ENCODE measurements around the gene CLEC11A. TPM values are rescaled to one million over a fixed set of nuclear protein-coding genes. Genes with fewer than 3 reads are reported as not detected.
"Not testable (repeated sequence)": the region's sequence is repeated elsewhere in the genome, so short reads cannot be mapped to it uniquely, and the experiment has no call there.

CLEC11A gene
- total and polyA plus RNA-seq, 8 donors: 13.7 to 49.1 (median 40.3) TPM

GRCh38 chr19:50764409-50764808 lies 41.2 kb downstream of the CLEC11A start:
- H3K4me3 ChIP-seq: no peak overlapping the region
- H3K9me3 ChIP-seq: no peaks in the 10 kb centered on the region
- DNase-seq (no peak), ATAC-seq (no peak)
- no peak overlapping the region for H3K27ac ChIP-seq
- no peaks in the 10 kb centered on the region for H3K36me3 ChIP-seq
- TF ChIP-seq CTCF (IDR thresholded peaks at IDR 0.05): no peak
- no peaks in the 10 kb centered on the region for H3K4me1 ChIP-seq
- intact Hi-C loops (cut with DNase I): no loop called here
- H3K27me3 ChIP-seq: peaks cover 0 to 54% of the 10 kb centered on the region in 2 donors

GRCh38 chr19:50766746-50767145 lies 43.6 kb downstream of the CLEC11A start:
- H3K27me3 ChIP-seq: peaks cover 0 to 75% of the 10 kb centered on the region in 2 donors
- intact Hi-C loops (cut with DNase I); H3K4me1 ChIP-seq; H3K4me3 ChIP-seq; ATAC-seq; DNase-seq; H3K9me3 ChIP-seq; H3K27ac ChIP-seq; H3K36me3 ChIP-seq: not testable (repeated sequence)

- H3K9me3 ChIP-seq; H3K36me3 ChIP-seq; ATAC-seq; intact Hi-C loops (cut with DNase I); DNase-seq; H3K4me3 ChIP-seq; H3K4me1 ChIP-seq; H3K27ac ChIP-seq: not testable (repeated sequence)
- peaks cover 0 to 72% of the 10 kb centered on the region in 2 donors for H3K27me3 ChIP-seq
Measured at GRCh38 chr19:50767263-50767662, 44.1 kb downstream of the CLEC11A start.

- no peaks in the 10 kb centered on the region for H3K4me1 ChIP-seq
- no peak for TF ChIP-seq CTCF (IDR thresholded peaks at IDR 0.05)
- no peaks in the 10 kb centered on the region for H3K36me3 ChIP-seq
- no peak overlapping the region for H3K27ac ChIP-seq
- DNase-seq: no peak
- intact Hi-C loops (cut with DNase I): no loop called here
- no peaks in the 10 kb centered on the region for H3K9me3 ChIP-seq
- ATAC-seq: no peak
- H3K27me3 ChIP-seq: peaks cover 0 to 67% of the 10 kb centered on the region in 2 donors
- no peak overlapping the region for H3K4me3 ChIP-seq
Measured at GRCh38 chr19:50768277-50768676, 45.1 kb downstream of the CLEC11A start.

DNA sequence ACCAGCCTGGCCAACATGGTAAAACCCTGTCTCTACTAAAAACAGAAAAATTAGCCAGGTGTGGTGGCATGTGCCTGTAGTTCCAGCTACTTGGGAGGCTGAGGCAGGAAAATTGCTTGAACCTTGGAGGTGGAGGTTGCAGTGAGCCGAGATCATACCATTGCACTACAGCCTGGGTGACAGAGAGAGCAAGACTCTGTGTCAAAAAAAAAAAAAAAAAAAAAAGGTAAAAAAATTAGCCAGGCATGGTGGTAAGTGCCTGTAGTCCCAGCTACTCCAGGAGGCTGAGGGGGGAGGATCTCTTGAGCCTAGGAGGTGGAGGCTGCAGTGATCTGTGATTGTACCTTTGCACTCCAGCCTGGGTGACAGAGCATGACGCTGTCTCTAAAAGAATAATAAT lies 47.0 kb downstream of the CLEC11A start, which contains the start of gene GPR32:
Gene GPR32 (plus strand): TSS at position 301 of the 400 bp plus-strand sequence. CDS start 137 bp downstream, outside the sequence.
- peaks cover 0 to 68% of the 10 kb centered on the region in 2 donors for H3K27me3 ChIP-seq
- H3K27ac ChIP-seq; H3K4me3 ChIP-seq; H3K9me3 ChIP-seq; intact Hi-C loops (cut with DNase I); H3K4me1 ChIP-seq; DNase-seq; ATAC-seq; H3K36me3 ChIP-seq: not testable (repeated sequence)

- DNase-seq (no peak), ATAC-seq (no peak)
- Histone ChIP-seq H3K4me1 (no peaks in the 10 kb centered on the region), H3K27me3 (peaks cover 0 to 71% of the 10 kb centered on the region in 2 donors), H3K27ac (no peak overlapping the region), H3K4me3 (no peak overlapping the region), H3K9me3 (no peaks in the 10 kb centered on the region), H3K36me3 (no peaks in the 10 kb centered on the region)
- TF ChIP-seq CTCF (IDR thresholded peaks at IDR 0.05): no peak
- intact Hi-C loops (cut with DNase I): no loop called here
Measured at GRCh38 chr19:50770888-50771287, 47.7 kb downstream of the CLEC11A start.

GRCh38 chr19:50772476-50772875 lies 49.3 kb downstream of the CLEC11A start:
- no peak overlapping the region for H3K27ac ChIP-seq
- no peak for TF ChIP-seq CTCF (IDR thresholded peaks at IDR 0.05)
- ATAC-seq: no peak
- peaks cover 0 to 3% of the 10 kb centered on the region in 2 donors for H3K9me3 ChIP-seq
- H3K4me1 ChIP-seq: no peaks in the 10 kb centered on the region
- H3K36me3 ChIP-seq: no peaks in the 10 kb centered on the region
- DNase-seq: no peak
- no peak overlapping the region for H3K4me3 ChIP-seq
- H3K27me3 ChIP-seq: peaks cover 6 to 74% of the 10 kb centered on the region in 2 donors
- intact Hi-C loops (cut with DNase I): no loop called here

GRCh38 chr19:50772912-50773311 lies 49.7 kb downstream of the CLEC11A start:
- H3K4me1 ChIP-seq; DNase-seq; H3K9me3 ChIP-seq; intact Hi-C loops (cut with DNase I); H3K27ac ChIP-seq; H3K4me3 ChIP-seq; ATAC-seq; H3K36me3 ChIP-seq: not testable (repeated sequence)
- peaks cover 10 to 74% of the 10 kb centered on the region in 2 donors for H3K27me3 ChIP-seq

DNA sequence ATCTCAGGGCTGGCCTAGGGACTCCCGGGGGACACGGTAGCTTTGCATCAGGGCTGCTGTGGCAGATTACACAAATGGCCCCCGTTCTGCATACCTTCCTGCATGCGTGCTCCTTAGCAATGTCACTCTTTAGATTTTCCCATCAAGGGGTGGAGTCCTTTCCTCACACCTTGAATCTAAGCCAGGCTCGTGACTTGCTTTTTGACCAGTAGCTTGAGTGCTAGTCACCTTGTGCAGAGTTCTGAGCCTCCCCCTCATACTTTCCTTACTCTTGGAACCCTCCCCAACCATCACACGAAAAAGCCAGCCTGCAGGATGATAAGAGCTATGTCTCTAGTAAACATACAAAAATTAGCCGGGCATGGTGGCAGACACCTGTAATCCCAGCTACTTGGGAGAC lies 50.3 kb downstream of the CLEC11A start:
- DNase-seq; H3K4me3 ChIP-seq; H3K27ac ChIP-seq; intact Hi-C loops (cut with DNase I); H3K4me1 ChIP-seq; ATAC-seq; H3K36me3 ChIP-seq; H3K9me3 ChIP-seq: not testable (repeated sequence)
- peaks cover 15 to 76% of the 10 kb centered on the region in 2 donors for H3K27me3 ChIP-seq

All from left lung (tissue), 10 donors.